HepG2 (cell line): ENCODE results near the gene PATL2. TPM values are rescaled to one million over a fixed set of nuclear protein-coding genes. Genes with fewer than 3 reads are reported as not detected.
A peak's percentile ranks its signal among the peaks of the same experiment; 100 is the strongest.

Experiments
- GTF2F1 ChIP-seq: fragments of 150-350 bp; IDR thresholded peaks from 2 replicates; pipeline ENCODE4 v1.6.1; 2014; ENCODE audit warnings: low read length
- HHEX ChIP-seq: IDR thresholded peaks from 2 replicates; pipeline ENCODE4 v1.6.1; 2016; ENCODE audit warnings: control low read depth
- ISL2 ChIP-seq: sonication (generic); formaldehyde crosslinking; IDR thresholded peaks from 2 replicates; pipeline ENCODE4 v1.5.0; 2020; ENCODE audit warnings: missing genetic modification reagents
- JUN ChIP-seq: sonication (generic); formaldehyde crosslinking; IDR thresholded peaks from 2 replicates; pipeline ENCODE4 v1.4.0; 2020; ENCODE audit warnings: mild to moderate bottlenecking, missing genetic modification reagents
- NFE2L2 ChIP-seq: fragments of 150-350 bp; IDR thresholded peaks from 2 replicates; pipeline ENCODE4 v1.6.1; 2014; ENCODE audit warnings: low read length
- SALL2 ChIP-seq: sonication (generic); formaldehyde crosslinking; IDR thresholded peaks from 2 replicates; pipeline ENCODE4 v1.8.1; 2023; ENCODE audit warnings: mild to moderate bottlenecking, missing genetic modification reagents, inconsistent platforms
- SP2 ChIP-seq: sonication (generic); formaldehyde crosslinking; IDR thresholded peaks from 2 replicates; pipeline ENCODE4 v1.5.1; 2020; ENCODE audit warnings: mild to moderate bottlenecking, missing genetic modification reagents
- SUZ12 ChIP-seq: fragments of 150-350 bp; IDR thresholded peaks from 2 replicates; pipeline ENCODE4 v1.6.1; 2014; ENCODE audit warnings: low read depth, low read length
- ZC3H4 ChIP-seq: sonication (generic); formaldehyde crosslinking; IDR thresholded peaks from 2 replicates; pipeline ENCODE4 v1.4.0; 2020; ENCODE audit warnings: missing genetic modification reagents, borderline replicate concordance
- ZNF331 ChIP-seq: sonication (generic); formaldehyde crosslinking; IDR thresholded peaks from 2 replicates; pipeline ENCODE4 v1.4.0; 2020; ENCODE audit warnings: missing genetic modification reagents
- ZNF879 ChIP-seq: sonication (generic); formaldehyde crosslinking; IDR thresholded peaks from 2 replicates; pipeline ENCODE4 v1.8.1; 2023; ENCODE audit warnings: missing genetic modification reagents
- polyA plus RNA-seq, 8 experiments: library from polyadenylated mRNA; depleted of rRNA in 3 of 8; stranded (reverse) in 7 of 8; unstranded in 1 of 8; fragments of >200 nt; fragmentation: Illumina TruSeq in 4 of 8; extraction: Trizol in 4 of 8; gene quantifications; 2 replicates each; pipeline versions ENCODE4 v1.2.1 to v1.2.3, GENCODE V29; 2011 to 2016; ENCODE audit warnings: low read depth in 4 of 8, missing spikeins in 1 of 8, mixed read lengths in 1 of 8; ENCODE audit not compliant: insufficient read depth in 1 of 8
- total RNA-seq, 5 experiments: library from RNA; depleted of rRNA; stranded (reverse); fragments of >200 nt; fragmentation: Illumina TruSeq; extraction: Trizol; gene quantifications; 2 replicates each; pipeline ENCODE4 v1.2.3, GENCODE V29; 2016; ENCODE audit warnings: low read depth in 1 of 5
- TF ChIP-seq, protein P1 (sequence below): sonication (generic); formaldehyde crosslinking; IDR thresholded peaks from 2 replicates; pipeline ENCODE4 v1.4.0; 2020; ENCODE audit warnings: missing genetic modification reagents
- TF ChIP-seq, protein P2 (sequence below): sonication (generic); formaldehyde crosslinking; IDR thresholded peaks from 2 replicates; pipeline ENCODE4 v1.4.0; 2020; ENCODE audit warnings: missing genetic modification reagents
- TF ChIP-seq, protein P3 (sequence below): sonication (generic); formaldehyde crosslinking; IDR thresholded peaks from 2 replicates; pipeline ENCODE4 v1.4.0; 2020; ENCODE audit warnings: missing genetic modification reagents

The PATL2 gene
- total and polyA plus RNA-seq, 2 of the 13 experiments (the other 11 are each of a cell fraction or from before 2014, with no cell fraction given), result 0.15 to 0.53 TPM

DNA sequence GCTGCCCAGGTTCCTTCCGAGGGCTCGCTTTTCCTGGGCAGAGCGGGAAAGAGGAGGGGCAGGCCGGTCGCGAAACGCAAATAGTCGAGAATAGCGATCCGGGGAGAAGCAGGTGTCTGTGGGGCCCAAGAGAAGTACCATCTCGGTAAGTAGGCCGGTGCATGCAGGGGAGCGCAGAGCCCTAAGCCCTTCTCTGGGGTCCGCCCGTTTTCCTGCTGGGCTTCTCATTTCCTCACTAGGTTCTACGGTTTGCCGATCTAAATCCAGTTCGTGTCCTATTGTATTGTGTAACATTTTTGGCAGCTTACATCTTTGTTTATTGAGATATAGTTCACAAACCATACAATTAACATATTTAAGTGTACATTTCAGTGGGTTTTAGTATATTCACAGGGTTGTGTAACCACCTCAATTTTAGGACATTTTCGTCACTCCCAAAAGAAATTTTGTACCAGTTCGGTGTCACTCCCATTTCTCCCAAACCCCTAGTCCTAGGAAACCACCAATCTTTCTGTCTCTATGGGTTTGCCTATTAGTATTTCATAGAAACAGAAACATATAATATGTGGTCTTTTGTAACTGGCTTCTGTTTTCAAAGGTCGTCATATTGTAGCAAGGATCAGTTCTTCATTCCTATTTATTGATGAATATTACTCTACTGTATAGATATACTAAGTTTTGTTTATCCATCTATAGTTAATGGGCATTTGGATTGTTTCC, 18.4 kb upstream of the PATL2 start (continued):
- TF ChIP-seq SALL2 (CRISPR knock-in tag), result no peak
- no peak for TF ChIP-seq HHEX (CRISPR knock-in tag)
- TF ChIP-seq, protein P1, sequence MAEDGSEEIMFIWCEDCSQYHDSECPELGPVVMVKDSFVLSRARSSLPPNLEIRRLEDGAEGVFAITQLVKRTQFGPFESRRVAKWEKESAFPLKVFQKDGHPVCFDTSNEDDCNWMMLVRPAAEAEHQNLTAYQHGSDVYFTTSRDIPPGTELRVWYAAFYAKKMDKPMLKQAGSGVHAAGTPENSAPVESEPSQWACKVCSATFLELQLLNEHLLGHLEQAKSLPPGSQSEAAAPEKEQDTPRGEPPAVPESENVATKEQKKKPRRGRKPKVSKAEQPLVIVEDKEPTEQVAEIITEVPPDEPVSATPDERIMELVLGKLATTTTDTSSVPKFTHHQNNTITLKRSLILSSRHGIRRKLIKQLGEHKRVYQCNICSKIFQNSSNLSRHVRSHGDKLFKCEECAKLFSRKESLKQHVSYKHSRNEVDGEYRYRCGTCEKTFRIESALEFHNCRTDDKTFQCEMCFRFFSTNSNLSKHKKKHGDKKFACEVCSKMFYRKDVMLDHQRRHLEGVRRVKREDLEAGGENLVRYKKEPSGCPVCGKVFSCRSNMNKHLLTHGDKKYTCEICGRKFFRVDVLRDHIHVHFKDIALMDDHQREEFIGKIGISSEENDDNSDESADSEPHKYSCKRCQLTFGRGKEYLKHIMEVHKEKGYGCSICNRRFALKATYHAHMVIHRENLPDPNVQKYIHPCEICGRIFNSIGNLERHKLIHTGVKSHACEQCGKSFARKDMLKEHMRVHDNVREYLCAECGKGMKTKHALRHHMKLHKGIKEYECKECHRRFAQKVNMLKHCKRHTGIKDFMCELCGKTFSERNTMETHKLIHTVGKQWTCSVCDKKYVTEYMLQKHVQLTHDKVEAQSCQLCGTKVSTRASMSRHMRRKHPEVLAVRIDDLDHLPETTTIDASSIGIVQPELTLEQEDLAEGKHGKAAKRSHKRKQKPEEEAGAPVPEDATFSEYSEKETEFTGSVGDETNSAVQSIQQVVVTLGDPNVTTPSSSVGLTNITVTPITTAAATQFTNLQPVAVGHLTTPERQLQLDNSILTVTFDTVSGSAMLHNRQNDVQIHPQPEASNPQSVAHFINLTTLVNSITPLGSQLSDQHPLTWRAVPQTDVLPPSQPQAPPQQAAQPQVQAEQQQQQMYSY (CRISPR knock-in tag), result no peak
- no peak for TF ChIP-seq GTF2F1
- TF ChIP-seq, protein P2, sequence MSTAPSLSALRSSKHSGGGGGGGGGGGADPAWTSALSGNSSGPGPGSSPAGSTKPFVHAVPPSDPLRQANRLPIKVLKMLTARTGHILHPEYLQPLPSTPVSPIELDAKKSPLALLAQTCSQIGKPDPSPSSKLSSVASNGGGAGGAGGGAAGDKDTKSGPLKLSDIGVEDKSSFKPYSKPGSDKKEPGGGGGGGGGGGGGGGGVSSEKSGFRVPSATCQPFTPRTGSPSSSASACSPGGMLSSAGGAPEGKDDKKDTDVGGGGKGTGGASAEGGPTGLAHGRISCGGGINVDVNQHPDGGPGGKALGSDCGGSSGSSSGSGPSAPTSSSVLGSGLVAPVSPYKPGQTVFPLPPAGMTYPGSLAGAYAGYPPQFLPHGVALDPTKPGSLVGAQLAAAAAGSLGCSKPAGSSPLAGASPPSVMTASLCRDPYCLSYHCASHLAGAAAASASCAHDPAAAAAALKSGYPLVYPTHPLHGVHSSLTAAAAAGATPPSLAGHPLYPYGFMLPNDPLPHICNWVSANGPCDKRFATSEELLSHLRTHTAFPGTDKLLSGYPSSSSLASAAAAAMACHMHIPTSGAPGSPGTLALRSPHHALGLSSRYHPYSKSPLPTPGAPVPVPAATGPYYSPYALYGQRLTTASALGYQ (CRISPR knock-in tag), result no peak
- no peak for TF ChIP-seq ZNF879 (CRISPR knock-in tag)
- no peak for TF ChIP-seq SUZ12
- TF ChIP-seq, protein P3, sequence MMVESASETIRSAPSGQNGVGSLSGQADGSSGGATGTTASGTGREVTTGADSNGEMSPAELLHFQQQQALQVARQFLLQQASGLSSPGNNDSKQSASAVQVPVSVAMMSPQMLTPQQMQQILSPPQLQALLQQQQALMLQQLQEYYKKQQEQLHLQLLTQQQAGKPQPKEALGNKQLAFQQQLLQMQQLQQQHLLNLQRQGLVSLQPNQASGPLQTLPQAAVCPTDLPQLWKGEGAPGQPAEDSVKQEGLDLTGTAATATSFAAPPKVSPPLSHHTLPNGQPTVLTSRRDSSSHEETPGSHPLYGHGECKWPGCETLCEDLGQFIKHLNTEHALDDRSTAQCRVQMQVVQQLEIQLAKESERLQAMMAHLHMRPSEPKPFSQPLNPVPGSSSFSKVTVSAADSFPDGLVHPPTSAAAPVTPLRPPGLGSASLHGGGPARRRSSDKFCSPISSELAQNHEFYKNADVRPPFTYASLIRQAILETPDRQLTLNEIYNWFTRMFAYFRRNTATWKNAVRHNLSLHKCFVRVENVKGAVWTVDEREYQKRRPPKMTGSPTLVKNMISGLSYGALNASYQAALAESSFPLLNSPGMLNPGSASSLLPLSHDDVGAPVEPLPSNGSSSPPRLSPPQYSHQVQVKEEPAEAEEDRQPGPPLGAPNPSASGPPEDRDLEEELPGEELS, result no peak
- TF ChIP-seq SP2 (CRISPR knock-in tag), result no peak
- 0 out of 2 replicates have a peak, but pooled peaks have one; percentile 7 for TF ChIP-seq ZC3H4
- TF ChIP-seq ZNF331 (CRISPR knock-in tag), result no peak
- no peak for TF ChIP-seq JUN (CRISPR knock-in tag)
- TF ChIP-seq NFE2L2, result no peak
- no peak for TF ChIP-seq ISL2 (CRISPR knock-in tag)
